ENCODE data around the gene CADM4. TPM values are rescaled to one million over a fixed set of nuclear protein-coding genes. Genes with fewer than 3 reads are reported as not detected.

CADM4 gene
- total RNA-seq, 1 experiment from 2014 or later: 28.7 TPM

- DNase-seq (ENCODE audit: low read depth, low spot score): no peak
- no peak for TF ChIP-seq ZFX (IDR thresholded peaks at IDR 0.05)
- no peak for TF ChIP-seq EZH2phosphoT487 (IDR thresholded peaks at IDR 0.05; ENCODE audit: borderline replicate concordance)
- TF ChIP-seq TCF7L2 (IDR thresholded peaks at IDR 0.05; ENCODE audit: borderline replicate concordance, extremely low read depth, insufficient read depth, insufficient read length): no peak
- TF ChIP-seq ZBTB33 (IDR thresholded peaks at IDR 0.05; ENCODE audit: extremely low read depth, insufficient replicate concordance, low read length): no peak
- intact Hi-C loops (cut with micrococcal nuclease): no loop called here
- peaks cover 10% of the 10 kb centered on the region; the same call in 1 of the 2 replicates for H3K79me2 ChIP-seq (ENCODE audit: insufficient read depth, low read length)
- H3K9me2 ChIP-seq (ENCODE audit: insufficient read depth): no peaks in the 10 kb centered on the region
- ChIA-PET CTCF (no interaction called here), RAD21 (ENCODE audit: low non-redundant PET in 1 of 2, low total read pairs in 2 of 2, uncharacterized antibody in 2 of 2, unreplicated experiment in 2 of 2) (no interaction called here), POLR2A (interaction anchor here (0.6 kb wide), 1 partner anchor 40 kb away, joined by 4 read pairs; no protein-coding TSS in a partner anchor)
- no peak overlapping the region for H2AFZ ChIP-seq (ENCODE audit: low read depth, low read length, poor library complexity, severe bottlenecking)
- H3K9ac ChIP-seq (ENCODE audit: low read length): no peak overlapping the region
- H3K36me3 ChIP-seq (ENCODE audit: control insufficient read depth in 1 of 2, insufficient read depth in 2 of 2, low read length in 2 of 2): no peaks in the 10 kb centered on the region
- no peaks in the 10 kb centered on the region for H3K9me3 ChIP-seq (ENCODE audit: control insufficient read depth in 1 of 2, insufficient read depth in 1 of 2, low read depth in 1 of 2, low read length in 2 of 2)
- no peaks in the 10 kb centered on the region for H3K27me3 ChIP-seq (ENCODE audit: insufficient read depth, low read length)
- no peak overlapping the region for H3K4me3 ChIP-seq (replicated peaks in 1 of 2; ENCODE audit: low read depth in 1 of 2, low read length in 2 of 2)
- ATAC-seq: no peak
- H3K4me1 ChIP-seq (ENCODE audit: control insufficient read depth in 1 of 2, insufficient read depth in 2 of 2, low read length in 2 of 2): peaks cover 11 to 14% of the 10 kb centered on the region in 2 experiments
- H3K4me2 ChIP-seq (ENCODE audit: low read length): no peak overlapping the region
- BruUV-seq (replicated peaks): no TSS peak
- H3K27ac ChIP-seq (ENCODE audit: low read depth, low read length): no peak overlapping the region
- no peaks in the 10 kb centered on the region for H4K20me1 ChIP-seq (ENCODE audit: insufficient read depth)
These were observed 60.9 kb downstream of the CADM4 start for GRCh38 chr19:43578787-43579186.
